GM12878 (cell line): ENCODE data around the gene CAST. TPM values are rescaled to one million over a fixed set of nuclear protein-coding genes. Genes with fewer than 3 reads are reported as not detected.

Source experiments
- ASH2L ChIP-seq: fragments of 300-600, 200-600 bp; sonication (generic); IDR thresholded peaks from 2 replicates; pipeline ENCODE4 v1.6.1; 2017; ENCODE audit warnings: low read depth, mild to moderate bottlenecking, borderline replicate concordance
- ATF7 ChIP-seq: fragments of 450-650 bp; IDR thresholded peaks from 2 replicates; pipeline ENCODE4 v1.6.1; 2016; ENCODE audit warnings: low read depth, mild to moderate bottlenecking
- BACH1 ChIP-seq: fragments of 450-650 bp; IDR thresholded peaks from 2 replicates; pipeline ENCODE4 v1.6.1; 2017; ENCODE audit warnings: mild to moderate bottlenecking, borderline replicate concordance
- BRCA1 ChIP-seq: IDR thresholded peaks from 2 replicates; pipeline ENCODE4 v1.6.1; 2011; ENCODE audit warnings: low read depth, low read length, improper control_type of control experiment
- ETV6 ChIP-seq, 2 experiments: fragments of 450-650 bp in 1 of 2; IDR thresholded peaks in 1 of 2; conservative IDR thresholded peaks in 1 of 2; 2 replicates each; pipeline ENCODE4 v1.6.1; 2014; ENCODE audit warnings: antibody characterized with exemption in 1 of 2, borderline replicate concordance in 1 of 2, low read depth in 1 of 2, mild to moderate bottlenecking in 1 of 2, moderate library complexity in 1 of 2
- FOS ChIP-seq: IDR thresholded peaks from 3 replicates; pipeline ENCODE4 v1.6.1; 2011; ENCODE audit warnings: borderline replicate concordance; ENCODE audit not compliant: insufficient read length; ENCODE audit errors: extremely low read depth
- HDAC6 ChIP-seq: fragments of 200-600 bp; sonication (generic); IDR thresholded peaks from one replicate; pipeline ENCODE4 v1.8.0; 2017; ENCODE audit warnings: antibody characterized with exemption; ENCODE audit not compliant: unreplicated experiment
- IKZF2 ChIP-seq, 2 experiments: fragments of 450-650 bp; IDR thresholded peaks; 2 replicates each; pipeline ENCODE4 v1.6.1; 2017; ENCODE audit warnings: mild to moderate bottlenecking in 2 of 2, moderate library complexity in 2 of 2
- JUND ChIP-seq: IDR thresholded peaks from 2 replicates; pipeline ENCODE4 v1.6.1; 2012; ENCODE audit warnings: low read depth, mild to moderate bottlenecking, low read length, improper control_type of control experiment, moderate library complexity
- KAT2A ChIP-seq: conservative IDR thresholded peaks from 2 replicates; pipeline ENCODE4 v1.6.1; 2011; ENCODE audit warnings: low read depth, low read length; ENCODE audit not compliant: control insufficient read depth
- LARP7 ChIP-seq: fragments of 450-650 bp; IDR thresholded peaks from 2 replicates; pipeline ENCODE4 v1.6.1; 2017; ENCODE audit warnings: mild to moderate bottlenecking
- MTA2 ChIP-seq: fragments of 450-650 bp; IDR thresholded peaks from 2 replicates; pipeline ENCODE4 v1.6.1; 2016; ENCODE audit warnings: low read depth, mild to moderate bottlenecking, moderate library complexity
- MYB ChIP-seq: fragments of 150-350 bp; IDR thresholded peaks from 2 replicates; pipeline ENCODE4 v1.6.1; 2014; ENCODE audit warnings: mild to moderate bottlenecking, low read depth, low read length, borderline replicate concordance
- MYC ChIP-seq: IDR thresholded peaks from 2 replicates; pipeline ENCODE4 v1.6.1; 2011; ENCODE audit warnings: mild to moderate bottlenecking, low read length, moderate library complexity, inconsistent platforms; ENCODE audit not compliant: insufficient read depth, insufficient replicate concordance, insufficient read length, severe bottlenecking
- NFYB ChIP-seq: IDR thresholded peaks from 2 replicates; pipeline ENCODE4 v1.6.1; 2011; ENCODE audit warnings: low read depth, mild to moderate bottlenecking, low read length, improper control_type of control experiment, moderate library complexity; ENCODE audit not compliant: insufficient read depth
- NR2C1 ChIP-seq: fragments of 450-650 bp; IDR thresholded peaks from 2 replicates; pipeline ENCODE4 v1.6.1; 2017; ENCODE audit warnings: antibody characterized with exemption, mild to moderate bottlenecking, moderate library complexity
- POLR2AphosphoS5 ChIP-seq: IDR thresholded peaks from 2 replicates; pipeline ENCODE4 v1.6.1; 2011; ENCODE audit warnings: mild to moderate bottlenecking, low read length, inconsistent platforms
- RB1 ChIP-seq: fragments of 450-650 bp; formaldehyde crosslinking; IDR thresholded peaks from 2 replicates; pipeline ENCODE4 v1.6.1; 2017; ENCODE audit warnings: mild to moderate bottlenecking, borderline replicate concordance
- SMARCA5 ChIP-seq: fragments of 450-650 bp; IDR thresholded peaks from 2 replicates; pipeline ENCODE4 v1.6.1; 2017; ENCODE audit warnings: mild to moderate bottlenecking
- ZNF24 ChIP-seq: fragments of 450-650 bp; IDR thresholded peaks from 2 replicates; pipeline ENCODE4 v1.6.1; 2017; ENCODE audit warnings: antibody characterized with exemption, mild to moderate bottlenecking
- ZNF274 ChIP-seq: IDR thresholded peaks from one replicate; pipeline ENCODE4 v1.8.0; 2011; ENCODE audit not compliant: insufficient read length, insufficient read depth
- polyA plus RNA-seq, 11 experiments: library from polyadenylated mRNA; depleted of rRNA in 4 of 11; unstranded in 6 of 11; stranded (reverse) in 5 of 11; fragments of >200 nt; fragmentation: Nextera tagmentation in 4 of 11; fragmentation: Illumina TruSeq in 1 of 11; extraction: Ambion mirVana in 4 of 11; extraction: Trizol in 1 of 11; gene quantifications; 1 replicate in 1 of 11; 2 replicates in 10 of 11; pipeline versions ENCODE4 v1.2.1 to v1.2.3, GENCODE V29; 2011 to 2016; ENCODE audit warnings: inconsistent platforms in 2 of 11, missing spikeins in 2 of 11, low read depth in 1 of 11
- total RNA-seq, 4 experiments: library from RNA; depleted of rRNA in 3 of 4; stranded (reverse); fragments of >200 nt in 3 of 4; fragmentation: Illumina TruSeq in 1 of 4; extraction: Trizol in 1 of 4; gene quantifications; 2 replicates each; pipeline versions ENCODE4 v1.2.1 to v1.2.3, GENCODE V29; 2013 to 2021
- TF ChIP-seq, protein P1 (sequence below): IDR thresholded peaks from 2 replicates; pipeline ENCODE4 v1.6.1; 2011; ENCODE audit warnings: borderline replicate concordance, low read depth, mild to moderate bottlenecking, moderate library complexity, mixed read lengths, low read length; ENCODE audit not compliant: insufficient read depth; ENCODE audit errors: extremely low read length
- TF ChIP-seq, protein P2 (sequence below): fragments of 450-650 bp; conservative IDR thresholded peaks from 2 replicates; pipeline ENCODE4 v1.6.1; 2017; ENCODE audit warnings: mild to moderate bottlenecking, moderate library complexity
- TF ChIP-seq, protein P3 (sequence below): fragments of 150-350 bp; IDR thresholded peaks from 2 replicates; pipeline ENCODE4 v1.6.1; 2014; ENCODE audit warnings: mild to moderate bottlenecking, low read depth, low read length
- TF ChIP-seq, protein P4 (sequence below): fragments of 450-650 bp; IDR thresholded peaks from 2 replicates; pipeline ENCODE4 v1.6.1; 2014; ENCODE audit warnings: mild to moderate bottlenecking

CAST gene
- total and polyA plus RNA-seq, 10 of the 15 experiments (the other 5 are each of a cell fraction or from before 2014, with no cell fraction given): 31.7 to 140 (median 68.5) TPM

DNA sequence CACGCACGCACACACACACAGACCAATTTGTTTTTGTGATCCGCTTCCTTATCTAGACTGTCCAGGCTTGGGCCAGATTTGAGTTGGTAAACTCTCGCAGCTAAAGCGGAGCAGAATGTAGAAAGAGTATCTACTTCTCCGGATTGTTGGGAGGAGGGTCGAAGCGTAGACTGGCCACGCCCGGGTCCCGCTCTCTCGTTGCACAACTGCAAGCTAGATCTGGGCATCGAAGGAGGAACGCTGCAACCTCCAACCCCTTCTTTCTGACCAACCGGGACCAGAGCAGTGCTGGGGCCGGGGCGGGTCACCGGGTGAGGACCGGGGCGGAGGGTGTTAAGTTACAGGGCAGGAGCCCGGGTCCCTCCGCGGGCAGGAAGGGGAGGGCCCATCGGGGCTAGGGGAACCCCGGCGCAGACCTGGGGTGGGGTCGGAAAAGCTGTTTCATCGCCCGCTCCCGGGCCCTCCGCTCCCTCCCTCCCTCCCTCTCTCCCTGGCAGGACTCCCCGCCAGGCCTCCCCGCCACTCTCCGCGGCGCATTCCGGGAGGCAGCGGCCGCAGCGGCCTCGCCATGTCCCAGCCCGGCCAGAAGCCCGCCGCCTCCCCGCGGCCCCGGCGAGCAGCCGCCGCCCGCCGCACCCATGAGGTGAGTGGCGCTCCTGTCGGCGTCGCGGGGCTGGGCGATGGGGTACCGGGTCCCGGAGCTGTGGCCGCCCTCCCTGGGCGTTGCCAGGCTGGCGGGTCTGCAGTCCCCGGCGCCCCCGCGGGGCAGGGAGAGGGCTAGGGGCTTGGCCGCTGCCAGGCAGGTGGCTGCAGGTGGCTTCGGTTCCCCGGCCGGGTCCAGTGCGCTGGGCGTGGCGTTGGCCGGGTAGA, at the start of gene CAST (continued):
- TF ChIP-seq SMARCA5 (0 out of 2 replicates have a peak, but pooled peaks have one; percentile 57), FOS (no peak), LARP7 (peak; percentile 68), BACH1 (peak; percentile 36; the same call in 1 of the 2 replicates), MYB (no peak), RB1 (no peak), ZNF274 (no peak), ATF7 (no peak), HDAC6 (no peak), NR2C1 (0 out of 2 replicates have a peak, but pooled peaks have one; percentile 29), JUND (no peak), MYC (peak; percentile 16), ETV6 (conservative IDR thresholded peaks at IDR 0.05 in 1 of 2, IDR thresholded peaks at IDR 0.05 in 1 of 2; ENCODE audit: borderline replicate concordance in 1 of 2, low read depth in 1 of 2) (no peak), POLR2AphosphoS5 (peak; percentile 65), KAT2A (no peak), NFYB (0 out of 2 replicates have a peak, but pooled peaks have one; percentile 10), MTA2 (no peak; the same call in 1 of the 2 replicates), ASH2L (no peak), BRCA1 (no peak), IKZF2 (IDR thresholded peaks at IDR 0.05) (0 out of 4 replicates have a peak, but pooled peaks of 1 of the 2 experiments have one; percentile 20), ZNF24 (no peak)
- TF ChIP-seq, protein P1, sequence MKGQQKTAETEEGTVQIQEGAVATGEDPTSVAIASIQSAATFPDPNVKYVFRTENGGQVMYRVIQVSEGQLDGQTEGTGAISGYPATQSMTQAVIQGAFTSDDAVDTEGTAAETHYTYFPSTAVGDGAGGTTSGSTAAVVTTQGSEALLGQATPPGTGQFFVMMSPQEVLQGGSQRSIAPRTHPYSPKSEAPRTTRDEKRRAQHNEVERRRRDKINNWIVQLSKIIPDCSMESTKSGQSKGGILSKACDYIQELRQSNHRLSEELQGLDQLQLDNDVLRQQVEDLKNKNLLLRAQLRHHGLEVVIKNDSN: no peak
- TF ChIP-seq, protein P2, sequence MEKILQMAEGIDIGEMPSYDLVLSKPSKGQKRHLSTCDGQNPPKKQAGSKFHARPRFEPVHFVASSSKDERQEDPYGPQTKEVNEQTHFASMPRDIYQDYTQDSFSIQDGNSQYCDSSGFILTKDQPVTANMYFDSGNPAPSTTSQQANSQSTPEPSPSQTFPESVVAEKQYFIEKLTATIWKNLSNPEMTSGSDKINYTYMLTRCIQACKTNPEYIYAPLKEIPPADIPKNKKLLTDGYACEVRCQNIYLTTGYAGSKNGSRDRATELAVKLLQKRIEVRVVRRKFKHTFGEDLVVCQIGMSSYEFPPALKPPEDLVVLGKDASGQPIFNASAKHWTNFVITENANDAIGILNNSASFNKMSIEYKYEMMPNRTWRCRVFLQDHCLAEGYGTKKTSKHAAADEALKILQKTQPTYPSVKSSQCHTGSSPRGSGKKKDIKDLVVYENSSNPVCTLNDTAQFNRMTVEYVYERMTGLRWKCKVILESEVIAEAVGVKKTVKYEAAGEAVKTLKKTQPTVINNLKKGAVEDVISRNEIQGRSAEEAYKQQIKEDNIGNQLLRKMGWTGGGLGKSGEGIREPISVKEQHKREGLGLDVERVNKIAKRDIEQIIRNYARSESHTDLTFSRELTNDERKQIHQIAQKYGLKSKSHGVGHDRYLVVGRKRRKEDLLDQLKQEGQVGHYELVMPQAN: peak; percentile 83
- TF ChIP-seq, protein P3, sequence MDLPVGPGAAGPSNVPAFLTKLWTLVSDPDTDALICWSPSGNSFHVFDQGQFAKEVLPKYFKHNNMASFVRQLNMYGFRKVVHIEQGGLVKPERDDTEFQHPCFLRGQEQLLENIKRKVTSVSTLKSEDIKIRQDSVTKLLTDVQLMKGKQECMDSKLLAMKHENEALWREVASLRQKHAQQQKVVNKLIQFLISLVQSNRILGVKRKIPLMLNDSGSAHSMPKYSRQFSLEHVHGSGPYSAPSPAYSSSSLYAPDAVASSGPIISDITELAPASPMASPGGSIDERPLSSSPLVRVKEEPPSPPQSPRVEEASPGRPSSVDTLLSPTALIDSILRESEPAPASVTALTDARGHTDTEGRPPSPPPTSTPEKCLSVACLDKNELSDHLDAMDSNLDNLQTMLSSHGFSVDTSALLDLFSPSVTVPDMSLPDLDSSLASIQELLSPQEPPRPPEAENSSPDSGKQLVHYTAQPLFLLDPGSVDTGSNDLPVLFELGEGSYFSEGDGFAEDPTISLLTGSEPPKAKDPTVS: no peak
- TF ChIP-seq, protein P4, sequence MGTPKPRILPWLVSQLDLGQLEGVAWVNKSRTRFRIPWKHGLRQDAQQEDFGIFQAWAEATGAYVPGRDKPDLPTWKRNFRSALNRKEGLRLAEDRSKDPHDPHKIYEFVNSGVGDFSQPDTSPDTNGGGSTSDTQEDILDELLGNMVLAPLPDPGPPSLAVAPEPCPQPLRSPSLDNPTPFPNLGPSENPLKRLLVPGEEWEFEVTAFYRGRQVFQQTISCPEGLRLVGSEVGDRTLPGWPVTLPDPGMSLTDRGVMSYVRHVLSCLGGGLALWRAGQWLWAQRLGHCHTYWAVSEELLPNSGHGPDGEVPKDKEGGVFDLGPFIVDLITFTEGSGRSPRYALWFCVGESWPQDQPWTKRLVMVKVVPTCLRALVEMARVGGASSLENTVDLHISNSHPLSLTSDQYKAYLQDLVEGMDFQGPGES: no peak
